Peyer's patch (tissue), 4 donors: ENCODE data around the gene RSAD1.

ENCODE experiments used
- POLR2A ChIP-seq, 2 donors: fragments of 450-650 bp; IDR thresholded peaks; one replicate each; pipeline ENCODE4 v1.5.1; 2017; ENCODE audit warnings: antibody characterized with exemption in 2 of 2, mild to moderate bottlenecking in 2 of 2, moderate library complexity in 2 of 2
- TF ChIP-seq, protein P1 (sequence below), 6 experiments: fragments of 450-650 bp in 4 of 6; fragments of 200-600 bp in 2 of 6; sonication (generic) in 1 of 6; IDR thresholded peaks; one replicate each; pipeline ENCODE4 v1.5.1; 2017 to 2019; ENCODE audit warnings: antibody characterized with exemption in 6 of 6, mild to moderate bottlenecking in 3 of 6, moderate library complexity in 1 of 6

DNA sequence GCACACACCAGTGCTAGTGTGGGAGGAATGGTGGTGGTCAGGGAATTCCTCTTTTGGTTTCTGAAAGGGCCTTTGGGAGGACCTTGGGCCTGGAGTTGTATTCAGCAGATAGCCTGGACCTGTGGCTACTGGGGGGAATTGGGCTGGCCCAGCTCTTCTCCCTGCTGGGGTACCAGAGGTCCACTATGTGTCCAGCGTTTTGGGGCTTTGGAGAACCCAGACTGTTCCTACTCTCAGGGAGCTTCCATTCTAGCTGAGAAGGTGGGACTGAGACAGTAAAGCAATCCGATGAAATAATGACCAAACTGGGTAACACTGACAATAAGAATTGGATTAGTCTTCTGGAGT, 56.3 kb downstream of the RSAD1 start:
- TF ChIP-seq POLR2A (IDR thresholded peaks at IDR 0.05): no peak
- TF ChIP-seq, protein P1, sequence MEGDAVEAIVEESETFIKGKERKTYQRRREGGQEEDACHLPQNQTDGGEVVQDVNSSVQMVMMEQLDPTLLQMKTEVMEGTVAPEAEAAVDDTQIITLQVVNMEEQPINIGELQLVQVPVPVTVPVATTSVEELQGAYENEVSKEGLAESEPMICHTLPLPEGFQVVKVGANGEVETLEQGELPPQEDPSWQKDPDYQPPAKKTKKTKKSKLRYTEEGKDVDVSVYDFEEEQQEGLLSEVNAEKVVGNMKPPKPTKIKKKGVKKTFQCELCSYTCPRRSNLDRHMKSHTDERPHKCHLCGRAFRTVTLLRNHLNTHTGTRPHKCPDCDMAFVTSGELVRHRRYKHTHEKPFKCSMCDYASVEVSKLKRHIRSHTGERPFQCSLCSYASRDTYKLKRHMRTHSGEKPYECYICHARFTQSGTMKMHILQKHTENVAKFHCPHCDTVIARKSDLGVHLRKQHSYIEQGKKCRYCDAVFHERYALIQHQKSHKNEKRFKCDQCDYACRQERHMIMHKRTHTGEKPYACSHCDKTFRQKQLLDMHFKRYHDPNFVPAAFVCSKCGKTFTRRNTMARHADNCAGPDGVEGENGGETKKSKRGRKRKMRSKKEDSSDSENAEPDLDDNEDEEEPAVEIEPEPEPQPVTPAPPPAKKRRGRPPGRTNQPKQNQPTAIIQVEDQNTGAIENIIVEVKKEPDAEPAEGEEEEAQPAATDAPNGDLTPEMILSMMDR (IDR thresholded peaks at IDR 0.05): no peak
